Sigmoid colon (tissue), 4 donors: ENCODE results near the gene TTC27.

ENCODE experiments used
- POLR2A ChIP-seq, 2 donors: fragments of 450-650 bp; IDR thresholded peaks; one replicate each; pipeline ENCODE4 v1.6.1; 2016; ENCODE audit warnings: antibody characterized with exemption in 2 of 2, mild to moderate bottlenecking in 2 of 2, moderate library complexity in 2 of 2
- POLR2AphosphoS5 ChIP-seq, 4 donors: sonication (generic); formaldehyde crosslinking; IDR thresholded peaks; one replicate each; pipeline ENCODE4 v1.6.1; 2017; ENCODE audit warnings: antibody characterized with exemption in 4 of 4
- TF ChIP-seq, protein P1 (sequence below), 4 experiments: fragments of 450-650 bp in 3 of 4; fragments of 200-600 bp in 1 of 4; IDR thresholded peaks; one replicate each; pipeline ENCODE4 v1.5.1; 2016 to 2019; ENCODE audit warnings: antibody characterized with exemption in 4 of 4, mild to moderate bottlenecking in 3 of 4, moderate library complexity in 2 of 4

DNA sequence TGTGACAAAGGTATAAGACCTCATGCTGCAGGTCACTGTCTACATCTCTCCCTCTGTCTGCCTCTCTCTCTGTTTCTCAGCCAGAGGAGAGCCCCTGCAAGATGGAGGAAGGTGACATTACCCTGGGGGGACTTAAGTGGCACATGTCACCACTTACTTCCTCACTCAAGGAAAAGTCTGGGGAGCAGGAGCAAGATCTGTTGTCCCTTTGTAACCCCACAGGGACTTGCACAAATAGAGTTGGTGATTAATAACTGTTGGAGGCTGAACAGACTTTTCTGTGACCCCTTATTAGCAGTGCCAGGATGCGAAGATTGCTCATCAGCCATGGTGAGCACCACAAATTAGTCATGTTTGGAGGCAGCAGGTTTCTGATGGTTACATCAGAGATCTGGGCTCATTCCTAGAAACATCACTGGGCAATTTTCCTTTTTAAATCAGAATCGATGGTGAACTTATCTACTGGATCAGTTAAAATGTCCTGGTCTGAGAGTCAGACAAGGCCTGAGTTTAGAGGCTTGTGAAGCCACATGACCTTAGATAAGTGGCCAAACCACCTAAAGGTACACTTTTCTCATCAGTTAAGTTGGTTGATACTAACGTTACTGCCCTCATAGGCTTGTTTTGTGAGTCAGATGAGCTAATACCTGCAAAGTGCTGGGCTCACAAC lies 237.7 kb downstream of the TTC27 start:
- TF ChIP-seq POLR2AphosphoS5 (IDR thresholded peaks at IDR 0.05) (no peak), POLR2A (IDR thresholded peaks at IDR 0.05) (no peak)
- TF ChIP-seq, protein P1, sequence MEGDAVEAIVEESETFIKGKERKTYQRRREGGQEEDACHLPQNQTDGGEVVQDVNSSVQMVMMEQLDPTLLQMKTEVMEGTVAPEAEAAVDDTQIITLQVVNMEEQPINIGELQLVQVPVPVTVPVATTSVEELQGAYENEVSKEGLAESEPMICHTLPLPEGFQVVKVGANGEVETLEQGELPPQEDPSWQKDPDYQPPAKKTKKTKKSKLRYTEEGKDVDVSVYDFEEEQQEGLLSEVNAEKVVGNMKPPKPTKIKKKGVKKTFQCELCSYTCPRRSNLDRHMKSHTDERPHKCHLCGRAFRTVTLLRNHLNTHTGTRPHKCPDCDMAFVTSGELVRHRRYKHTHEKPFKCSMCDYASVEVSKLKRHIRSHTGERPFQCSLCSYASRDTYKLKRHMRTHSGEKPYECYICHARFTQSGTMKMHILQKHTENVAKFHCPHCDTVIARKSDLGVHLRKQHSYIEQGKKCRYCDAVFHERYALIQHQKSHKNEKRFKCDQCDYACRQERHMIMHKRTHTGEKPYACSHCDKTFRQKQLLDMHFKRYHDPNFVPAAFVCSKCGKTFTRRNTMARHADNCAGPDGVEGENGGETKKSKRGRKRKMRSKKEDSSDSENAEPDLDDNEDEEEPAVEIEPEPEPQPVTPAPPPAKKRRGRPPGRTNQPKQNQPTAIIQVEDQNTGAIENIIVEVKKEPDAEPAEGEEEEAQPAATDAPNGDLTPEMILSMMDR (IDR thresholded peaks at IDR 0.05): no peak
